Left ventricle myocardium inferior (tissue), 1 donor: Measurements from ENCODE around the gene SLC28A1. TPM values are rescaled to one million over a fixed set of nuclear protein-coding genes. Genes with fewer than 3 reads are reported as not detected.

ENCODE experiments used
- DNase-seq: peaks from one replicate; pipeline ENCODE4 v3.0.0-alpha.2; 2020
- H3K27ac ChIP-seq: fragments of 200-600 bp; replicated peaks from 2 replicates; pipeline ENCODE4 v1.8.0; 2021
- H3K27me3 ChIP-seq: fragments of 200-600 bp; 2 replicates; pipeline ENCODE4 v1.8.0; 2021; ENCODE audit warnings: low read depth
- H3K36me3 ChIP-seq: fragments of 200-600 bp; 2 replicates; pipeline ENCODE4 v1.8.0; 2021
- H3K4me1 ChIP-seq: fragments of 200-600 bp; 2 replicates; pipeline ENCODE4 v1.8.0; 2021
- H3K4me3 ChIP-seq: fragments of 200-600 bp; 2 replicates; pipeline ENCODE4 v1.8.0; 2021; ENCODE audit warnings: mild to moderate bottlenecking, moderate library complexity
- H3K9me3 ChIP-seq: fragments of 200-600 bp; replicated peaks from 2 replicates; pipeline ENCODE4 v1.8.0; 2021
- intact Hi-C: fragments of 100-400 bp; cut with micrococcal nuclease; formaldehyde crosslinking; loops from one replicate; pipeline ENCODE4 v1.11.0; 2022
- total RNA-seq: library from RNA; stranded (reverse); fragmentation: NEBNext Ultra II Directional; extraction: Animal tissue kit (Norgen Biotek cat#: 25700); gene quantifications from one replicate; pipeline ENCODE4 v1.2.1, GENCODE V29; 2021
- TF ChIP-seq, protein P1 (sequence below): fragments of 200-600 bp; IDR thresholded peaks from 2 replicates; pipeline ENCODE4 v1.8.0; 2021; ENCODE audit warnings: antibody characterized with exemption, mild to moderate bottlenecking, borderline replicate concordance
- donor health status: DM: no; HTN: yes; CAD: no; lungs with severe emphysema.

The SLC28A1 gene
- total RNA-seq, 1 donor from 2014 or later: 0.91 TPM

- Histone ChIP-seq H3K27me3 (no peaks in the 10 kb centered on the region), H3K4me1 (peaks cover 38% of the 10 kb centered on the region), H3K36me3 (no peaks in the 10 kb centered on the region), H3K4me3 (no peak overlapping the region), H3K9me3 (no peaks in the 10 kb centered on the region), H3K27ac (peak overlapping the region; percentile 55)
- DNase-seq: peak; percentile 36
- intact Hi-C loops: no loop called here
- TF ChIP-seq, protein P1, sequence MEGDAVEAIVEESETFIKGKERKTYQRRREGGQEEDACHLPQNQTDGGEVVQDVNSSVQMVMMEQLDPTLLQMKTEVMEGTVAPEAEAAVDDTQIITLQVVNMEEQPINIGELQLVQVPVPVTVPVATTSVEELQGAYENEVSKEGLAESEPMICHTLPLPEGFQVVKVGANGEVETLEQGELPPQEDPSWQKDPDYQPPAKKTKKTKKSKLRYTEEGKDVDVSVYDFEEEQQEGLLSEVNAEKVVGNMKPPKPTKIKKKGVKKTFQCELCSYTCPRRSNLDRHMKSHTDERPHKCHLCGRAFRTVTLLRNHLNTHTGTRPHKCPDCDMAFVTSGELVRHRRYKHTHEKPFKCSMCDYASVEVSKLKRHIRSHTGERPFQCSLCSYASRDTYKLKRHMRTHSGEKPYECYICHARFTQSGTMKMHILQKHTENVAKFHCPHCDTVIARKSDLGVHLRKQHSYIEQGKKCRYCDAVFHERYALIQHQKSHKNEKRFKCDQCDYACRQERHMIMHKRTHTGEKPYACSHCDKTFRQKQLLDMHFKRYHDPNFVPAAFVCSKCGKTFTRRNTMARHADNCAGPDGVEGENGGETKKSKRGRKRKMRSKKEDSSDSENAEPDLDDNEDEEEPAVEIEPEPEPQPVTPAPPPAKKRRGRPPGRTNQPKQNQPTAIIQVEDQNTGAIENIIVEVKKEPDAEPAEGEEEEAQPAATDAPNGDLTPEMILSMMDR: no peak
Observed at GRCh38 chr15:84947947-84948830, 63.7 kb downstream of the SLC28A1 start.

DNA sequence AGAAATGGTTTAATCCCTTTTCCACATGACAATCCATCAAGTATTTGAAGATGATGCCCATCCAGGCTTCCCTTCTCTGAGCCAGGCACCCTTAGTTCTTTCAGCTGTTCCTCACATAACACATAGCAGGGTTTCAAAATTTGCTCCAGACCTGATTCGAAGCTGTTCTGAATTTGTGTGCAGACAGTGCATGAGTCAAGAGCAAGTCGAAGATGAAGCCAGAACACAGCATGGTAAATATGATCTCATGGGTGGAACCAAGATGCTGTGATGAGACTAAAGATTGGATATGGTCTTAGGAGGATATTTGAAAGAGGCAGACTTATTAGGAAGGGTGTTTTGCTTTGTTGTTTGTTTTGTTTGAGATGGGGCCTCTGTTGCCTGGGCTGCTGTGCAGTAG, 64.6 kb downstream of the SLC28A1 start:
- Histone ChIP-seq H3K4me1 (peaks cover 32% of the 10 kb centered on the region), H3K27me3 (no peaks in the 10 kb centered on the region), H3K4me3 (no peak overlapping the region), H3K27ac (peak overlapping the region; percentile 45), H3K9me3 (no peaks in the 10 kb centered on the region), H3K36me3 (no peaks in the 10 kb centered on the region)
- intact Hi-C loops: no loop called here
- TF ChIP-seq, protein P1: no peak
- DNase-seq: no peak

DNA sequence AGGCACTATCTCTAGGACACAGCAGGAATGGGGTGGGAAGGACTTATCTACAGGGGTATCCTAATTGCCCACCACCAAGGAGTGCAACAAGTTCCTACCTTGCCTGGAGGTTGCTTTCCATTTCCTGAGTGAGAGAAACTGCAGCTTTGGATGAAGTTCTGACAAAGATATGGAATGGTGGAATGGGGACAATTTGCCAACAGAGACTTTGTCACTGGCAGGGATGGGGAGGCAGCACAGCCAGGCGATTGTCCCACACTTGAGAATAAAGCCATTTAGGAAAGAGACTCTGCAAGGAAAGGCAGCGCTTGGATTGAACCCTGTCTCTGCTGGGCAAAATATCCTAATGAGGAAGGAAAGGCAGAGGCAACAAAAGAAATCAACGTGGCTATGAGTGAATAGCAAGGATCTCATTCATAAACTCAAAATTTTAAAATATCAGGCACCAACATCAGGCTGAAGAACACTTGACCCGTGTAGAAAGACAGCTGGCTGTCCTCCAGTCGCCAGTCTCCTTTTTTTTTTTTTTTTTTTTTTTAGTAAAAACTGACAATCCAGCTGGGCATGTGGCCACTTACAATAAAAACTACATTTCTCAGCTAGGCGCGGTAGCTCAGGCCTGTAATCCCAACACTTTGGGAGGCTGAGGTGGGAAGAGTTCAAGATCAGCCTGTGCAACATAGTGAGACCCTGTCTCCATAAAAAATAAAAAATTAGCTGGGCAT, 65.5 kb downstream of the SLC28A1 start:
- no peak overlapping the region for H3K27ac ChIP-seq
- no peaks in the 10 kb centered on the region for H3K9me3 ChIP-seq
- H3K36me3 ChIP-seq: no peaks in the 10 kb centered on the region
- H3K4me1 ChIP-seq: peaks cover 25% of the 10 kb centered on the region
- H3K27me3 ChIP-seq: no peaks in the 10 kb centered on the region
- intact Hi-C loops: no loop called here
- no peak for DNase-seq
- H3K4me3 ChIP-seq: no peak overlapping the region
- TF ChIP-seq, protein P1: no peak

DNA sequence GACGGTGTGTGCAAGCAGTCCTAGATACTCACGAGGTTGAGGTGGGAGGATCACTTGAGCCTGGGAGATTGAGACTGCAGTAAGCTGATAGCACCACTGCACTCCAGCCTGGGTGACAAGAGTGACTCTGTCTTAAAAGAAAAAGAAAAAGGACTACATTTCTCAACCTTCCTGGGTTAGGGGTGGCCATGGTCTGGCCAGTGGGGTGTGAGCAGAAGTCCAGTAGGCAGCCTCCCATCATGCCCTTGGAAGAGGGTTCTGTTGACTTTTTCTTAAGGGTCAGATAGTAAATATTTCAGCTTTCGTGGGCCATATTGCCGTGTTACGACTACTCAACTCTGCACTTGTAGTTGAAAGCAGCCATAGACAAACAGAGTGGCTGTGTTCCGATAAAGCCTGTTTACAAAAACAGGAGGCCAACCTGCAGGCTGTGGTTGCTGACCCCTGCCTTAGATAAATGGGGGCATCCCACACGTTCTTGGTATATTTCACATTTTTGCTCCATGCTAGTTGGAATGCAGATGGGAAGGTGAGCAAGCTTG, 66.2 kb downstream of the SLC28A1 start:
- Histone ChIP-seq H3K9me3 (no peaks in the 10 kb centered on the region), H3K36me3 (no peaks in the 10 kb centered on the region), H3K4me3 (no peak overlapping the region), H3K4me1 (peaks cover 30% of the 10 kb centered on the region), H3K27me3 (no peaks in the 10 kb centered on the region), H3K27ac (no peak overlapping the region)
- no peak for DNase-seq
- intact Hi-C loops: no loop called here
- TF ChIP-seq, protein P1: no peak

GRCh38 chr15:84951736-84952135, 67.3 kb downstream of the SLC28A1 start:
- H3K27me3 ChIP-seq: no peaks in the 10 kb centered on the region
- H3K4me3 ChIP-seq: no peak overlapping the region
- no peak for DNase-seq
- no peak overlapping the region for H3K27ac ChIP-seq
- H3K4me1 ChIP-seq: peaks cover 31% of the 10 kb centered on the region
- H3K9me3 ChIP-seq: no peaks in the 10 kb centered on the region
- no peaks in the 10 kb centered on the region for H3K36me3 ChIP-seq
- TF ChIP-seq, protein P1: no peak
- intact Hi-C loops: no loop called here
